Measurements from ENCODE around the gene BMP6. TPM values are rescaled to one million over a fixed set of nuclear protein-coding genes. Genes with fewer than 3 reads are reported as not detected.

The BMP6 gene
- 0.41 TPM for polyA plus RNA-seq (2013, experiment 1 of 2; ENCODE audit: insufficient read length)
- 0.78 TPM for polyA plus RNA-seq (2013, experiment 2 of 2; ENCODE audit: insufficient read length)

DNA sequence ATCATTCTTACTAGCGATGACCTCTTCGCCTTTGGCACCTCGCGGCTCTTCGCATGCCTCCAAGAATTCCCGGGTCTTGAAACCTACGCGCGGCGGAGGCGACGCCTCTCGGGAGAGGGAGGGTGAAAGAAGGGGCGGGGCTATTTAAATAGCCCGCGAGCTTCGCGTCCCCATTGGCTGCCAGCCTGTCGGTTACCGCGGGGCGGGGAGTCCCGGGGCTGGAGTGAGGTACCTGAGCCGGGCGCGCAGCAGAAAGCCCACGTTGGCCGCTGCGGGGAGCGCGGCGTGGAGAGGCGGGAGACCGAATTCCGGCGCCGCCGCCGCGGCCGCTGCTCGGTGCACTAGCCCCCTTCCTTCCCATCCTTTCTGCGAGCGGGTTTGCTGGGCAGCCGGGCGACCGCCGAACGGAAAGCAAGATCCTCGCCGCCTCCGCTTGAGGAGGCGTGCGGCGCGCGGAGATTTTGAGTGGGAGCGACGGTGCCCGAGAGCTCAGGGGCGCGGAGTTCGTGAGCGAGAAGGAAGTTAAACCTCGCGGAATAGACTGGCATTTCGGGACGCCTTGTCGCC, at the start of gene BMP6:
Gene BMP6, plus strand, starts transcription at position 251 of the 567 bp plus-strand sequence. CDS start 857 bp downstream, outside the sequence.
- peak; percentile 83 for DNase-seq

DNA sequence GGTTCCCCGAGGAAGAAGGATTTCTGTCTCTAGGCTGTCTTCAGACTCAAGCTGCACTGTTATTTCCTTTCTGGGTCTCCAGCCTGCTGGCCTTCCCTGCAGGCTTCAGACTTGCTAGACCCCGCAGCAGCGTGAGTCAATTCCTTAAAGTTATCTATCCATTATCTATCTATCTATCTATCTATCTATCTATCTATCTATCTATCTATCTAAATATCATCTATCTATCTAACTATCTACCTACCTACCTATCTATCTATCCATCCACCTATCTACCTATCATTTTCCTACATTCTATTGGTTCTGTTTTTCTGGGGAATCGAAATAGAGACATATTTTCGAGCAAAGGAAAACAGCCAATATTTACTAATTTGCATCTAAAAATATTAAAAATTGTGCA, 48.7 kb upstream of the BMP6 start:
- DNase-seq: no peak

DNA sequence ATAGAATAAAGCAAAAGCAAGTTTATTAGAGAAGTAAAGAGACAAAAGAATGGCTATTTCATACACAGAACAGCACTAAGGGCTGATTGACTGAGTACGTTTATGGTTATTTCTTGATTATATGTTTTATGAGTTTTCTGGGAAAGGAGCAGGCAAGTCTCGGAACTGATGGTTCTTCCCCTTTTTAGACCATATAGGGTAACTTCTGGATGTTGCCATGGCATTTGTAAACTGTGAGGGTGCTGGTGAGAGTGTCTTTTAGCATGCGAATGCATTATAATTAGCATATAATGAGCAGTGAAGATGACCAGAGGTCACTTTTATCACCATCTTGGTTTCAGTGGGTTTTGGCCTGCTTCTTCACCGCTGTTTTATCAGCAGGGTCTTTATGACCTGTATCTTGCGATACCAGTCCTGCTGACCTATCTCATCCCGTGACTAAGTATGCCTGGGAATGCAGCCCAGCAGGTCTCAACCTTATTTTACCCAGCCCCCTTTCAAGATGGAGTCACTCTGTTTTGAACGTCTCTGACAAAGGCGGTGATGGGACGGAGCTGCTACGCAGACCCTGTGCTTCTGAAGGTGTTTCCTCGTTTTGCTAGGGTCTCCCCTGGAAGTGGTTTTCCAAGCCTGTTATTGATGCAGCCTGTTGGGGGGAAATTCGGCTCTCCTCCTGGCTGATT, 45.4 kb upstream of the BMP6 start:
- no peak for DNase-seq

DNA sequence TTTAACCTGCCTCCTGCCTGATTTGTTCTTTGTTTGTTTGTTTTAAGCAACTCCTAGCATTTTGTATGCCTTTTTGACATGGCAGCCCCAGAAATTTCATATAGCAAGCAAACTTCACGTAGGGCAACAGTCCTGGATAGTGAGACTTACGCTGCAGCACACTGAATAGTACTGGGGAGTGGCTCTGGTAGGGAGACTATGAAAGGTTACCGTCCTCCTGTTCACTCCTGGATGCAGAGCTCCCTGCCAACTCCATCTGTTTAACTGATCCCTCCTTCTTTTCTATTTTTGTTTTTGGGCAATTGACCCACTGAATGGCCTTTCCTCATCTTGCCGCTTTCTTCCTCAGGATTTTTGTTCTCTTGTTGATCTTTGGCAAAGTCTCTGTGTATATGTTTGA, 44.5 kb upstream of the BMP6 start:
- no peak for DNase-seq

DNA sequence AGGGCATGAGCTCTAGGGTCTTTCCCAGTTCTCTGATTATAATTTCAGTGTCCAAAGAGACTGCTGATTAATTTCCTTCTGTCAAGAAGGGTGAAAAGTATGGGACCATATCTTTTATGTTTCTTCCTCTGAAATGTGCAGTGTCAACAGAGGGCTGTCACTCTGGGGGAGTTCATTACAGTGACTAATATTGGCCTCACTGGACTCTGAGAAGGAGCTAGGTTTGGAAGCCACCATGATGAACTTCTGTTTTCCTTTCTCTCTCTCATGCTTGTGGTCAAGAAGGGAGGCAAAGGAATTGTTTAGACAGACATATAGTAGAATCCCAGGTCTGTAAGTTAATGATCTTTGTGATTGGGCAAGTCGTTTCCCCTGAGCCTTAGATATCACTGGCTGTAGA, 41.8 kb upstream of the BMP6 start:
- peak; percentile 79 for DNase-seq

DNA sequence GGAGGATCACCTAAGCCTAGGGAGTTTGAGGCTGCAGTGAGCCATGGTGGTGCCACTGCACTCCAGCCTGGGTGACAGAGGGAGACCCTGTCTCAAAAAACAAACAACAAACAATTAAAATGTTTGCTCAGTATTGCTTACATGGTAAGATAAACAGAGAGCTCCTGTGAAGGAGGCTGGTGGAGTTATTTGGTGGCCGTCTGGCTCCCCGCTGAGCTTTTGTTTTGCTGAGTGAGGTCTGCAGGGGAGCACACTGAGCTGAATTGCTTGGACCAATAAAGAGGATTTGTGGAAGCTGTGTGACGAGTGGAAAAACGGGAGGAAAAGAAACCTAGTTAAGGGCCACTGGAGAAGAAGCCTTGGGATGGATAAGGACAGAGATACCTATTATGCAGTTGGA, 41.1 kb upstream of the BMP6 start:
- DNase-seq: no peak

DNA sequence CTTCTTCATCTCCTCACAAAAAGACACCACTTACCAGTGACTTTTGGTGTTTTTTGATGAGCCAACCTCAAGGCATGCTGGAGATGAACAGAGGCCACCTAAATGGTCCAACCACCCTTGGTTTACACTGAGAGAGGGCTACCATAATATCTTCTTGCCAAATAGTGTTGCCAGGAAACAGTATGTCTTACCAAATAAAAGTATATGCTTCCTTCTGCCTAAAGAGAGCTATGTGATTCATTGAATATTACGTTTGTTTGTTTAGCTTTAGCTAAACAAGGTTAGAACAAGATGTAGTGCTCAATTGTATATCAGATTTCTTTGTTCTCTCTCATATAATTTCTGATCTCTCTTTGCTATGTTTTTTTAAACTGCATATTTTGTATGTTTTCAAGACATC, 40.6 kb upstream of the BMP6 start:
- DNase-seq: no peak

DNA sequence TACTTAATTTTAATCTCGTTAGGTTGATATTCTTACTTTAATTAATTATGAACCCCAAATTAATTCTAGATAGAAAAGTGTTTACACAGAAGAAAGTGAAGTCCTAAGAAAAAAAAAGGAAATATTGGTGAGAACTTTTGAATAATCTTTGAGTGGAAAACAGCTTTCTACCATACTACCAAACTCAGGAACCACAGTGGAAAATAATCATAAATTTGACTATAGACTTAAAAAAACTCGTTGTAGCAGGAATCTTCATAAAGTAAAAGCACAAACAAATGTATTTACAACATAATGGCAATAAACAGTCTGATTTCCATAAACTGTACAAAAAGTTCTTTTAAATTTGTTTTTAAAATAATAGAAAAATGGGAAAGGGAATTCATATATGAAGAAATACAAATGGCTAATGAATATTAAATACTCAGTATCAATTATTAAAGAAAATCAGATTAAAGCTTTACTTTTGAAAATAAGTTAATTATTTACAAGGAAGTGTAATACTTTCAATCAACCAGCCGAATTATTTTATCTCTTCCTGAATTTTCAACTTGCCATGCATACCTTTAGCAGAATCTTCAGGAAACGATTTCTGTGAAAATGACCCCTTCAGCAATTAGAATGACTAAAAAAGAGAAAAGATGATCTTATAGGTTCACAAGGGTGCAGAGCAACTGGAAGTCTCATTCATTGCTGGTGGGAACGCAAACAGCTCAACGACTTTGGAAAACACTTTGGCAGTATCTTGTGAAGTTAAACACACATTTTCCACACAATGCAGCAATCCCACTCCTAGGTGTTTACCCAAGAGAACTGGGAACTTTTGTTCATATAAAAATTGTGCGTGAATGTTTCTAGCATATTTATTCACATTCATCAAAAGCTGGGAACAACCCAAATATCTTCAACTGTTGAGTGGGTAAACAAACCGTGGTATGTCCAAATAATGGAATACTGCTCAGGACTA, 38.5 kb upstream of the BMP6 start:
- no peak for DNase-seq

DNA sequence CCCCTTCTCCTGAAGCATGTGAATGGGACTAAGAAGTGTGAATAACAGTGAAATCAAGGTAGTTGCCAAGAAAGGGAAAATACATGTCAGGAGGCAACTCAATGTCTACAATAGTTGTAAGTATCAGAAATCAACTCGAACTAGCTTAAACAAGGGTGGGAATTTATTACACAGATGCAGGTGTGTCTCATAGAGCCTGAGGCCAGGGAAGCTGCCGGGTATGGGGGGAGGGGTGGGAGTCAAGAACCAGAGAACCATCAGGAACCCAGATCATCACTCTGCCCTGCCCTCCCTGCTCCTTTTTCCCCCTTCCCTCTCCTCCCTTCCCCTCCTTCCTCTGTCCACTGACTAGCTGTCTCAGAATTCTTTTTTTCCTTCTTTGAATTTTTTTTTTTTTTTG, 34.9 kb upstream of the BMP6 start:
- no peak for DNase-seq

DNA sequence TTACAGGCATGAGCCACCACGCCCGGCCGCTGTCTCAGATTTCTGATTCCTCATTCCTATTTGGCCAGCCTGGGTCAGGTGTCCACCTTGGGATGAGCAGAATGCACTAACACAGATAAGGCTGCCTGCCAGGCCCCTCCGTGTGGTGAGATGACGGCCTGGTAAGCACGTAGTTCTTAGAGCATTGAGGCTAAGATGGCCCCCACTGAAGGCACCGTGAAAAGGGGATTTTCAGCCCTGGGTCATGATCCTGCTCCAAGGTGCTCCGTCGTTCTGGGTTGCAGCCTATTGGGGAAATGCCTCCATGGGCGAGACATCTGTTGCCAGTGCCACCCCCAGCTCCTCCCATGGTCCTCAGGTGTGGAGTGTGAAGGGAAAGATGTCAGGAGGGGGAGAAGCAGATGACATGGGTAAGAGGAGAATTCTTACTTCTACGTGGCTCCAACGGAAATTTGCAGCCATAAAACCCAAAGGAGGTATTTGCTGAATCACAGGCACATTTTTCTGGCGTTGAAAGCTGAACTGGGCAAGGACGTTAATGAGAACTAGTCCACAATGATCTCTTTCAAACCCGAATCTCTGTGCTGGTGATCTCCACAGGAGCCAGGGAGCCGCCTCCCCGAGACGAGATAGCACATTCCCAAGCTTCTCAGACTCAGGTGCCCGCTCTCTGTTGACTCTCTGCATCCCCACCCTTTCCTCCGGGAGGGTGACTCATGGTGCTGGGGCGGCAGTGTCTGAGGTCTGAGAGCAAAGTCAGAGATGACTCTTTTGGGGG, 34.0 kb upstream of the BMP6 start:
- peak; percentile 78 for DNase-seq

DNA sequence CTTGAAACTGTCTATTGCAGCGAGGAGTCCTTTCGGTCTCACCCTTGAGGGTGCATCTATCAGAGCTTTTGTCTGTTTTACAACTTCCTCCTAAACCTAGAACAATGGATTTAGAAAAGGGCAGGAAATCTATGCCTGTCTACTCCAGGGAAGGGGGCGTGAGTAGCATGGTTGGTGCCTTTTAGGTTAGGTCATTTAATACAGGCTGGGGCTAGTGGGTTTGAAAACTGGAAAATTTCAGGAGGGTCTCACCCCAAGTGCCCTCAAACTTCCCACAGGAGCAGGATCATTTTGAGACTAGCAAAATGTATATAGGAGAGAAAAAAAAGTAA, 33.5 kb upstream of the BMP6 start:
- no peak for DNase-seq

DNA sequence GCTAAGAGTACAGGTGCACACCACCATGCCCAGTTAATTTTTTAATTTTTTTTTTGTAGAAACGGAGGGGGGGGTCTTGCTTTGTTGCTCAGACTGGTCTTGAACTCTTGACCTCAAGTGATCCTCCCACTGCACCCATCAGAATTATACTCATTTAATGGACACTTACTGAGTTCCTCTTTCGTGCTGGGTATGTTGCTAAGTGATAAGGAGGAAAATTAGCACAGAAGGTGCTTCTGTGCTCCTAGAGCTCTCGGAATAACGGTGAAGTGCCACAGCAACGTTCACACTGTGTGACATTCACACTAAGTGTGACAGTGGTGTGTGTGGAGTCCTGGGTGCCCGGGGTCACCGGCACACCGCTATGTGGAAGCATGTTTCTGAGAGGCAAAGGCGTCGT, 32.1 kb upstream of the BMP6 start:
- no peak for DNase-seq

DNA sequence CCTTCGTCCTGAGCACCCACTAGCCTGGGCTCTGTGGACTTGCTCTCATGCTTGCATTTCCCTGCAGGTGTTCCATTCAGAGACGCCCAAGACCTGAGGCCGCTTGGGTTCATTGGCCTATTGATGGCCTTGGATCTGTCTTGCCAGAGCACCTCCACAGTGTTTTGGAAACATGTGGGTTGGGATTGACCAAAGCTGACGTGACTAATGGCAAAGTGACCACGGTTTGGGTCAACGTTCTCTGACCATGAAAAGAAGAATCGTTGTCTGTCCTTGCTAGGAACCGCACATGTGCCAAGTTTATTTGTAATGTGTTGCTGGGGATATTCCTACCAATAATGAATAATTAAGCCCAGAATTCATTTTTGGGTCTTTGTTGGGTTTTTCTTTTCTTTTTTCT, 29.8 kb upstream of the BMP6 start:
- no peak for DNase-seq

DNA sequence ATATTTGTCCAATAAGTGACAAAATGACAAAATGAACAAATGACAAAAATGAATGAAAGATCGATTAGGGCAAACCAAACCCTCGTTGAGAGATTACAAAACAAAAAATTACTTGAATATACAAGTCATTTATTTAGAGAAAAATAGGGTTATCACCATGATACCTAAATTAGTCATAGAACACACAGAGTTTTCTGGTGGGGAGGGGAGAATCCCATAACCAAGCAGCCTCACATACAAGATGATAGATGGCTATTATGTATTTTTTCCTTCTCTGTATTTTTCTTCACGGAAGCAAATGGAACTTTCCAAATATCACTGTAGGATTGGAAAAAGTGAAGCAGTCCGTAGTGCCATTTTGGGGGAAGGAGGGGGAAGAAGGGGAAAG, 28.5 kb upstream of the BMP6 start:
- DNase-seq: peak; percentile 17

DNA sequence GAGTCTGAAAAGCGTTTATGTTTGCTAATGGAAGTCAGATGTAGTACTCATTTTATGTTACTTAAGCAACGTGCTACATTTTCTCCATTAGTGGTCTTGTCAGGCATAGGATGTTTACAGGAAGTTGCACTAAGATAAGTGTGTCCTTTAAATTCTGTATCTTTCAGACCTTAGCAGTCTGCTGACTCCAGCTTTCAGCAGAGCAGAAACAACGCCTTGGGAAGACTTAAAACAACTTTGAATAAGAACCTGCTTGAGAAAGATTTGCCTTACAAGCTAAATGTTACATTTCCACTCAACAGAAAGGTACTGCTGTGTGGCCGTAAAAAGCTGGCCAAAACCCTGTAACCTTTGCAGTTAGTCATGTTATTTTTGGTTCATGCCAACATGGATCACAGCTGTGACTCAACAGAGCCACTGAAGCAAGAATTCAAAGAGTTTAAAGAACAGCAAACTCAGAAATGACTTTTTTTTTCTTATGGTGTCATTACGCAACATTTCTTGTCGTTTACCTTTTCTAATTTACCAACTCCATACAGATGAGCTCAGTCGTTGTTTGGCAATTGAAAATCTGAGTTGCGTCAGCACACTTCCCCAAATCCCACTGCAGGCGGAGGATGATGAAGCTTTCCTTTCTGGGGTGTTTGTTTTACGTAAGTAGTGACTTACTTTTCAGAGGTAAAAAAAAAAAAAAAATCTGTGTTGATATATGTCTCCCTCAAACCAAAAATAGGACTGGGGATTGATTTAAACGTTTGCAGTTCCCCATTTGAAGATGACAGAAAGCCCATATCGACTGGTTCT, 27.9 kb upstream of the BMP6 start:
- peak; percentile 84 for DNase-seq

DNA sequence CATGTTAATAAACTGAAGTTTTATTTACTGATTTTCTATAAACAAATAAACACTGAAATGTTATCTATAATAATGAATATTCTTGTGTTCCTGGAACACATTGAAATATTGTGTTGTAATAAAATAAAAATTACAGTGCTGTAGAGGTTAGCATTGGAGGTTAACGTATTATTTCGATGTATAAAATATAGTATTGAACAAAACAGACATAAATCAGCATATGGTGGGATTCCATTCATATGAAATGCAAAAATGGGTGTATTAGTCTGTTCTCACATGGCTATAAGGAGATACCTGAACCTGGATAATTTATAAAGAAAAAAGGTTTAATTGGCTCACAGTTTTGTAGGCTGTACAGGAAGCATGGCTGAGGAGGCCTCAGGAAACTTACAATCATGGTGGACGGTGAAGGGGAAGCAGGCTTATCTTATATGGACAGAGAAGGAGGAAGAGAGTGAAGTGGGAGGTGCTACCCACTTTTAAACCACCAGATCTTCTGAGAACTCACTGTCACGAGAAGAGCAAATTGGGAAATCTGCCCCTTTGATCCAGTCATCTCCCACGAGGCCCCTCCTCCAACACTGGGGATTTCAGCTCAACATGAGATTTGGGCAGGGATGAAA, 24.6 kb upstream of the BMP6 start:
- DNase-seq: no peak

DNA sequence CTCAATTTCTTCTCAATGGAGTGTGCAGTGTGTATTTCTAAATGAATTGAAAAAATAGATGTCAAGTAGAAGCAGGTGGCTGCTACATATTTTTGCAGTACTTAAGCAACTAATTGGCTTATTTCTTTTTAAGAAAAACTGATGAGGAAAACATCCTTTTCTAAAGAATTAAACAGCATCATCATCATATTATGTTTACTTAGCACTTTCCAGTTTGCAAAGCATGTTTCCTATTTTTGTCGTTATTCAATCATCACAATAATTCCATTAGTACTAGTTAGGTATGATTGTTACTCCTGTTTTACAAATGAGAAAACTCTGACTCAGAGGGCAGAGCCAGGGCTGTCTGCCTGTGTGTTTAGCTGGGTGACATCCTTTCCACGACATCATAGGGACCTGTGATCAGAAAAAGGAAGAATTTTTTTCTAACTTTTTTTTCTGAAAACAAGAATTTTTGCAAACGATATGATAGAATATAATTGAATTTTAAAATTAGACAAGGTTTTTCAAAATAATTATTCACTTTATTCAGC, 22.7 kb upstream of the BMP6 start:
- DNase-seq: no peak

DNA sequence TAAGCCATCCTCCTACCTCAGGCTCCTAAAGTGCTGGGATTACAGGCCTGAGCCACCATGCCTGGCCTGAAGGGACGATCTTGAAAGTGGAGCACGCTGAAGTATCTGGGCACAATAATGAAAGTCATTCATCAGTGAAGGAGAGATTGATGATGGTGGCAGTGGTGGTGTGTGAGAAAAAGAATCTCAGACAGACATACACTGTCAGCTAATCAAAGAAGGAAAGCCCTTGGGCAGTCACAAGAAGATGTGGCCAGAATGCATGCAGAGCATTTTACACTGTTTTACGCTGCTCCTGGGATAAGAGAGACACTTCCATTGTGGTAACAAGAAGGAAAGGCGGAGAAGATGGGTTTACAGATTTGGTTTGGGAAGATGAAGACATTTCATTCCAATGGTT, 20.4 kb upstream of the BMP6 start:
- DNase-seq: no peak

DNA sequence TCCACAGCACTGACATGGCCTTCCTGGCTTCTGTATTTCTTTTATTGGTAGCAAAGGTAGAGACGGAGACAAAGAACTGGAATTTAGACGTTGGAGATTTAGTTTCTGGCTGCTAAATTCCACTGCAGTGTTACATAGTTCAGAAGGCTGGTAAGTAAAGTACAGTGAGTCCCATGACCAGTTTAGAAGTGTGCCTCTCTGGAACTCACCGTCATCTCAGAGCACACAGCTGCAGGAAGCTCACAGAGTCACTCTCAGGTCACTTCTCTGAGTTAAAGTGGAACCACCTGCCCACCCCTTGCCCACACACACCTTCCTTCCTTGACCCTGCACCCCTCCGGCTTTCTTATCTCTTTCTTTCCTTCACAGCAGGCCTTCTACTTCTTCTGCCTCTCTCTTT, 19.6 kb upstream of the BMP6 start:
- DNase-seq: no peak

DNA sequence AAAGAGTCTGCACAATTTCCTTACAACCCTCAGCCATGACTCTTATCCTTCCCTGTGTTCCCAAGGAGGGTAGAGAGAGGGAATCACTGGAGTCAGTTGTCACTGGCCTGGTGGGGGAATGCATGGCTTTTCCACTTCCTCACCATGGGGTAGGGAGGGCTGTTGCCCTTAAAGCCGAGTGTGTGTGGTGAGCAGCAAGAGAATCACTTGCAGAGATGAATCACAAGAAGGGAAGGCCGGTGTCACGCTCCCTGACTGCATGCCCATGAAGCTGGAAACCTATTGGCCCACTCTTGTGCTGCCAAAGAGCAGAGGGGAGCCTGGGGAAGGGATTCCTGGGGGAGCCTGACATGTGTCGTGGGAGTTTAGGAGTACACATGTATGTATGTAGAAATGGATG, 18.1 kb upstream of the BMP6 start:
- peak; percentile 52 for DNase-seq

DNA sequence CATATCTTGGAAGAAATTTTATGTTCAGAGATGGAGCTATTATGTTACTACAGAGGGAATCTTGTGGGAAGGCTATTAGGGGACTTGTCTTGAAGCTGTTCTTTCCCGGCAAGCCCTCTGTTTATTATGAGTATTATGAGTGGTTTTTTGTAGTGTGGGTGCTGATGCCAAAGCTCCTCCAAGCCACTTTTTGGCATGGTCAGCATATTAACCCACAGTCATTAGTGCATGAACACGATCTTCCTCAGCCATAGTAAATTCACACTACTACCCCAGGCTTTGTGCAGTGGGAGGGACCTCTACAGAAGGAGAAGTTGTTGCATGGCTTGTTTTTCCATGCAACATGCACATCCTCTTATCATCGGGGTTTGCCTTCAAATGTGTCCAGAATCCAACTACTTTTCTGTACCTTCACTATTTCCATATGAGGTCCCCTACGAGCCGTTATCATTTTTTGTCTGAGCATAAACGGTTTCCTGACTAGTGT, 6.5 kb upstream of the BMP6 start:
- no peak for DNase-seq
